ENCODE measurements around the gene DCAKD.

DCAKD gene

GRCh38 chr17:45051060-45051719 is at the start of gene DCAKD:
TSS of gene DCAKD (minus strand) at chr17:45051632. CDS start at chr17:45034885, 16,747 bp downstream.
- peak within 1 kb of the TSS; percentile 55 for H3K4me3 ChIP-seq (ENCODE audit: control insufficient read depth, low read depth, low read length)
- DNase-seq (ENCODE audit: low read depth), result peak; percentile 76
- TF ChIP-seq CTCF (IDR thresholded peaks at IDR 0.05; ENCODE audit: control insufficient read depth, insufficient read depth, low read depth, low read length, missing control alignments), result no peak

- no peak for DNase-seq (ENCODE audit: low read depth)
- peak; percentile 86 for TF ChIP-seq CTCF (IDR thresholded peaks at IDR 0.05; ENCODE audit: control insufficient read depth, insufficient read depth, low read depth, low read length, missing control alignments)
- H3K4me3 ChIP-seq (ENCODE audit: control insufficient read depth, low read depth, low read length), result no peak overlapping the region
Observed at GRCh38 chr17:45098869-45099616, 47.6 kb upstream of the DCAKD start.

GRCh38 chr17:45098081-45098868 is 46.8 kb upstream of the DCAKD start:
- DNase-seq (ENCODE audit: low read depth), result no peak
- no peak overlapping the region for H3K4me3 ChIP-seq (ENCODE audit: control insufficient read depth, low read depth, low read length)
- no peak for TF ChIP-seq CTCF (IDR thresholded peaks at IDR 0.05; ENCODE audit: control insufficient read depth, insufficient read depth, low read depth, low read length, missing control alignments)

- no peak for TF ChIP-seq CTCF (IDR thresholded peaks at IDR 0.05; ENCODE audit: control insufficient read depth, insufficient read depth, low read depth, low read length, missing control alignments)
- no peak overlapping the region for H3K4me3 ChIP-seq (ENCODE audit: control insufficient read depth, low read depth, low read length)
- no peak for DNase-seq (ENCODE audit: low read depth)
Observed at GRCh38 chr17:45096926-45097325, 45.5 kb upstream of the DCAKD start.

- H3K4me3 ChIP-seq (ENCODE audit: control insufficient read depth, low read depth, low read length), result no peak overlapping the region
- DNase-seq (ENCODE audit: low read depth), result no peak
- peak; percentile 72 for TF ChIP-seq CTCF (IDR thresholded peaks at IDR 0.05; ENCODE audit: control insufficient read depth, insufficient read depth, low read depth, low read length, missing control alignments)
Observed at GRCh38 chr17:45096141-45096540, 44.7 kb upstream of the DCAKD start.

- no peak overlapping the region for H3K4me3 ChIP-seq (ENCODE audit: control insufficient read depth, low read depth, low read length)
- no peak for DNase-seq (ENCODE audit: low read depth)
- no peak for TF ChIP-seq CTCF (IDR thresholded peaks at IDR 0.05; ENCODE audit: control insufficient read depth, insufficient read depth, low read depth, low read length, missing control alignments)
Observed at GRCh38 chr17:45093444-45094110, 42.1 kb upstream of the DCAKD start.

All from AG09309 (cell line).